Testis (tissue), 3 donors: ENCODE data around the gene NCBP3. TPM values are rescaled to one million over a fixed set of nuclear protein-coding genes. Genes with fewer than 3 reads are reported as not detected.

Experiments
- DNase-seq: peaks from one replicate; pipeline ENCODE4 v3.0.0-alpha.2; 2019
- H3K27ac ChIP-seq, 2 donors: fragments of 200-600 bp; sonication (generic); one replicate each; pipeline ENCODE4 v1.5.1; 2019
- H3K27me3 ChIP-seq: fragments of 200-600 bp; sonication (generic); one replicate; pipeline ENCODE4 v1.5.1; 2019
- H3K36me3 ChIP-seq: fragments of 200-600 bp; sonication (generic); one replicate; pipeline ENCODE4 v1.5.1; 2017; ENCODE audit warnings: low read depth; ENCODE audit errors: missing control alignments
- H3K4me1 ChIP-seq: fragments of 200-600 bp; sonication (generic); one replicate; pipeline ENCODE4 v1.5.1; 2019
- H3K4me3 ChIP-seq, 2 donors: fragments of 200-600 bp; sonication (generic); one replicate each; pipeline ENCODE4 v1.5.1; 2017 to 2019
- H3K9me3 ChIP-seq: fragments of 200-600 bp; sonication (generic); one replicate; pipeline ENCODE4 v1.5.1; 2017
- POLR2A ChIP-seq: fragments of 450-650 bp; IDR thresholded peaks from one replicate; pipeline ENCODE4 v1.6.1; 2017; ENCODE audit warnings: antibody characterized with exemption, mild to moderate bottlenecking, moderate library complexity
- WGBS, 2 donors: methylation state at CpG; one replicate each; pipeline ENCODE4 v1.1.5; 2018; 5-methylcytosine and 5-hydroxymethylcytosine counted together
- intact Hi-C: fragments of 100-400 bp; cut with DNase I; formaldehyde crosslinking; loops from one replicate; pipeline ENCODE4 v1.15.1; 2023; ENCODE audit warnings: low total_unique reads
- polyA plus RNA-seq: library from polyadenylated mRNA; stranded (reverse); fragments of 350-450 nt; fragmentation: Illumina TruSeq; extraction: RNeasy Lipid Tissue Mini Kit (QIAGEN cat#74804); gene quantifications from one replicate; pipeline ENCODE4 v1.2.3, GENCODE V29; 2014; ENCODE audit warnings: low read depth, low replicate concordance; ENCODE audit not compliant: insufficient read depth
- total RNA-seq, 2 donors: library from RNA; depleted of rRNA; stranded (reverse); fragments of >200 nt; gene quantifications; one replicate each; pipeline ENCODE4 v1.2.3, GENCODE V29; 2016
- TF ChIP-seq, protein P1 (sequence below), 3 experiments: fragments of 450-650 bp in 2 of 3; fragments of 200-600 bp in 1 of 3; sonication (generic) in 1 of 3; IDR thresholded peaks; one replicate each; pipeline ENCODE4 v1.5.1; 2016 to 2019; ENCODE audit warnings: antibody characterized with exemption in 3 of 3, mild to moderate bottlenecking in 2 of 3, moderate library complexity in 1 of 3

The NCBP3 gene
- total and polyA plus RNA-seq, 3 donors from 2014 or later, result 37.2 to 61.6 (median 37.7) TPM

DNA sequence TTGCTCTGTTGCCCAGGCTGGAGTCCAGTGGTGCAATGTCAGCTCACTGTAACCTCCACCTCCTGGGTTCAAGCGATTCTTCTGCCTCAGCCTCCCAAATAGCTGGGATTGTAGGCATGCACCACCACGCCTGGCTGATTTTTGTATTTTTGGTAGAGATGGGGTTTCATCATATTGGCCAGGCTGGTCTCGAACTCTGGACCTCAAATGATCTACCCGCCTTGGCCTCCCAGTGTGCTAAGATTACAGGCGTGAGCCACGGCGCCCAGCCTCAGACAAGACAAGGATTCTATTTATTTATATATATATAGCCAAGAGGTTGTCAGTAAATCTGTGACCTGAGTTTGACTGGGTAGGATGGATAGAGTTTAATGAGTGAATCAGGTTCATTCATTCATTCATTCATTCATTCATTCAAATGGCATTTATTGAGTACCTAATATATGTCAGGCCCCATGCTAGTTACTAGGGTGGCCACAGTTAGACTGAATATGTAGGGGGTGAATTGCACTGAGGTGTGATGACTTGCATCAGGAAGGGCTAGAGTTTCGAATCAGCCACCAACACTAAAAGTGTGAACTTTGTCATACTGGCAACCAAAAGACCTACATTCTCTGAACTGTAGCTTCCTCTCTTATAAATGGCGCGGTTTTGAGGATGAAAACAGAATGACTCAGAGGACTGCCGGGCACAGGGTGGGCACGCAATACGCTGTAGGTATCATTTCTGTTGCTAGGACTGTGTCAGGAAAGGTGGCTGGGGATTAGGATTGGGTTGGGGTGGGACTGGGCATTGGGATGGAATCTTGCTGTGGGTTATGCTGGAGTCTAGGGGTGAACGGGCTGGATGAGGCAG is 82.9 kb downstream of the NCBP3 start:
- no peaks in the 10 kb centered on the region for H3K4me1 ChIP-seq
- no peaks in the 10 kb centered on the region for H3K27me3 ChIP-seq
- 93 to 95% methylated on average over 14 of the region's 14 CpGs for WGBS, 2 donors
- no peak overlapping the region for H3K4me3 ChIP-seq
- no peak overlapping the region for H3K27ac ChIP-seq
- intact Hi-C loops, result no loop called here
- DNase-seq, result no peak
- no peaks in the 10 kb centered on the region for H3K36me3 ChIP-seq
- H3K9me3 ChIP-seq, result no peaks in the 10 kb centered on the region
- TF ChIP-seq POLR2A, result no peak
- TF ChIP-seq, protein P1, sequence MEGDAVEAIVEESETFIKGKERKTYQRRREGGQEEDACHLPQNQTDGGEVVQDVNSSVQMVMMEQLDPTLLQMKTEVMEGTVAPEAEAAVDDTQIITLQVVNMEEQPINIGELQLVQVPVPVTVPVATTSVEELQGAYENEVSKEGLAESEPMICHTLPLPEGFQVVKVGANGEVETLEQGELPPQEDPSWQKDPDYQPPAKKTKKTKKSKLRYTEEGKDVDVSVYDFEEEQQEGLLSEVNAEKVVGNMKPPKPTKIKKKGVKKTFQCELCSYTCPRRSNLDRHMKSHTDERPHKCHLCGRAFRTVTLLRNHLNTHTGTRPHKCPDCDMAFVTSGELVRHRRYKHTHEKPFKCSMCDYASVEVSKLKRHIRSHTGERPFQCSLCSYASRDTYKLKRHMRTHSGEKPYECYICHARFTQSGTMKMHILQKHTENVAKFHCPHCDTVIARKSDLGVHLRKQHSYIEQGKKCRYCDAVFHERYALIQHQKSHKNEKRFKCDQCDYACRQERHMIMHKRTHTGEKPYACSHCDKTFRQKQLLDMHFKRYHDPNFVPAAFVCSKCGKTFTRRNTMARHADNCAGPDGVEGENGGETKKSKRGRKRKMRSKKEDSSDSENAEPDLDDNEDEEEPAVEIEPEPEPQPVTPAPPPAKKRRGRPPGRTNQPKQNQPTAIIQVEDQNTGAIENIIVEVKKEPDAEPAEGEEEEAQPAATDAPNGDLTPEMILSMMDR (IDR thresholded peaks at IDR 0.05), result no peak

DNA sequence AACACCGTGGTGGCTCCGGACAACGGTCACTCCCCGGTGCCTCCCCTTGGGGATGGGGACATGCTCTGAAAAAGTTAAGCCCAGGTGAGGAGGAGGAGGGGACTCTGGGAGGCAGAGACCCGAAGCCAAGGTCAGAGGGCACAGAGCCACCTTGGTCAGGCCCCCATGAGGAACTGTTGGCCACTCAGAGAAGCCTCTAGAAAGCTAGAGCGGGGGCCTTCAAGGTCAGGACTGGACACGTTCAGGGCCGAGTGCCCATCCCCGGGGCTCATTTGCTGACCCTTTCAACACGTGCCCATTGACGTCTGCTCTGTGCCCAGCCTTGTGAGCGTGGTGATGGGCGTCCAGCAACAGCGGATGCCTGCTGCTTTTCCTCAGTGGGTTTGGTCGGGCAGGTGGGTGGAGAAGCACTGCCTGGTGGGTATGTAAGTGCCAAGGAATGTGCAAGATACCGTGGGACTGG is 84.1 kb downstream of the NCBP3 start:
- no peak overlapping the region for H3K27ac ChIP-seq
- intact Hi-C loops, result no loop called here
- DNase-seq, result no peak
- WGBS, 2 donors, result 78 to 86% methylated on average over 15 to 16 of the region's 16 CpGs
- no peak for TF ChIP-seq POLR2A
- TF ChIP-seq, protein P1 (IDR thresholded peaks at IDR 0.05), result no peak
- no peak overlapping the region for H3K4me3 ChIP-seq
- no peaks in the 10 kb centered on the region for H3K27me3 ChIP-seq
- H3K9me3 ChIP-seq, result no peaks in the 10 kb centered on the region
- H3K4me1 ChIP-seq, result no peaks in the 10 kb centered on the region
- H3K36me3 ChIP-seq, result no peaks in the 10 kb centered on the region

DNA sequence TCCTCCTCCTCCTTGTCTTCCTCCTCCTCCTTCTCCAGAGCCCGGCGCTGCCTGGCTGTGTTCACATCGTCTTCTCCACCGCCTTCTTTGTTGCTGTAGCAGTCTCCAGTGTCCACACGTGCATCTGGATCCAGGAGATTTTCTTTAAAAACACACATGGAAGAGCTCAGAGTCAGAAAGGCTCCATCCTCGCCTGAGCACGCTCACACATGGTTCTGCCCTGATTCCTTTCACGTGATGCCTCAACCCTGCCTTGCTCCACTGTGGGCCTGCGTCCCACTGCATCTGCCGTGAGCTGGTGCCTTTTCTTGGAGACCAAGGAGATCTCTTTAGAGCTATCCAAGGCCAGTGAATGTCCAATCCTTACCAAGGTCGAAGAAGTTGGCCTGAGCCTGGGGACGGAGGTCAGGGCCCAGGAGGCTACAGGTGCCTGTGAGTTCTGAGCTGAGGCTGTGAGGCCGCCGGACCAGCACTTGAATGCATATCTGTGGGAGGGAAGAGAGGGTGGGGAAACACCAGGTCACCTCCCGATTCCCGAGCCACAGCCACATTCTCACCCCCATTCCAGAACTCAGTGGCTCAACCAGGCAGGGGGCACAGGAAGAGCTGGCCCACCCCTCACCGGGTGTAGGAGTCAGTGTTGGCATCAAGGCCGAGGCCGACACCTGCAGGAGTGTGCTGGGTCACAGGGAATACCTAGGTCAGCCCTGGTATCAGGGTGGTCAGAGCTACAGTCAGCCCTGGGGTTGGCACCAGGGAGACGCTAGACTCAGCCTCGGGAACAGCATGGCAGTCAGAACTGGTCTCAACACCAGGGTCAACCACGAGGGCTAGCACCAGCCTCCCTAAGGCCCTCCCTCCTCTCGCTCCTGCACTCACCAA is 84.8 kb downstream of the NCBP3 start:
- Histone ChIP-seq H3K36me3 (no peaks in the 10 kb centered on the region), H3K4me1 (no peaks in the 10 kb centered on the region), H3K27ac (no peak overlapping the region), H3K9me3 (no peaks in the 10 kb centered on the region), H3K27me3 (no peaks in the 10 kb centered on the region), H3K4me3 (no peak overlapping the region)
- no peak for DNase-seq
- whole genome bisulfite sequencing, 2 donors, result 80 to 87% methylated on average over 20 to 23 of the region's 23 CpGs
- intact Hi-C loops, result no loop called here
- no peak for TF ChIP-seq POLR2A
- TF ChIP-seq, protein P1 (IDR thresholded peaks at IDR 0.05), result no peak

DNA sequence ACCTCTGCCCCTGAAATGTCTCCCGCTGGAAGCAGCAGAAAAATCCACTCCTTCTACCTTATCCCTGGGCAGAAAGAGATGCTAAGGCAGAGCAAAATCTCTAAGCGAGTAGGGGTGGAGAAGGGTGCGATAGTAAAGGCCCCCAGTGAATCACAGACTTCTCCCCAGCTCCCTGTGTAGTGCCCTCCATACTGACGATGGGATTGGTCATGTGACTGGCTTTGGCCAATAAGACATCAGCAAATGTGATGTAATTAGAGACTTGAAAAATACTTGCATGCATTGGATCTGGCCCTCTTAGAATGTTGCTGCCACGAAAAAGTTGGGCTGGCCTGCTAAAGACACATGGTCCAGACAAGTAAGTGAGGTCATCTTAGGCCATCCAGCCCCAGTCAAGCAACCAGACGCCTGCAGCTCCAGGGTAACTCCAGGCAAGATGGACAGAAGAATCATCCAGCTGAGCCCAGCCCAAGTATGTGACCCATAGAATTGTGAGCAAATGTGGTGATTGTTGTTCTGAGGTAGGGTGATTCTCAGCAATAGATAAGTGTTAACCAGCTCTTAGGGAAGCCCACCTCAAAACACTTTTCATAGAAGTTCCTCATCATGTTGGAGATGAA is 86.3 kb downstream of the NCBP3 start:
- intact Hi-C loops, result no loop called here
- 77 to 86% methylated on average over 6 of the region's 6 CpGs for WGBS, 2 donors

More for the DNA sequence above, 86.3 kb downstream of the NCBP3 start:
- no peak overlapping the region for H3K27ac ChIP-seq
- TF ChIP-seq POLR2A, result no peak
- TF ChIP-seq, protein P1 (IDR thresholded peaks at IDR 0.05), result no peak
- H3K36me3 ChIP-seq, result no peaks in the 10 kb centered on the region
- no peak overlapping the region for H3K4me3 ChIP-seq
- H3K4me1 ChIP-seq, result peaks cover 5% of the 10 kb centered on the region
- no peaks in the 10 kb centered on the region for H3K27me3 ChIP-seq
- DNase-seq, result no peak
- H3K9me3 ChIP-seq, result no peaks in the 10 kb centered on the region
